H9 (cell line): ENCODE measurements around the gene TRHDE. TPM values are rescaled to one million over a fixed set of nuclear protein-coding genes. Genes with fewer than 3 reads are reported as not detected.

Experiments
- DNase-seq: peaks from one replicate; pipeline ENCODE4 v3.0.0-alpha.2; 2017
- H2AFZ ChIP-seq: one replicate; pipeline ENCODE4 v1.6.1; 2013; ENCODE audit warnings: mild to moderate bottlenecking, low read length, control low read depth, moderate library complexity
- H2AK5ac ChIP-seq: 2 replicates; pipeline ENCODE4 v1.6.1; 2013; ENCODE audit warnings: low read length, control low read depth, mixed read lengths; ENCODE audit not compliant: insufficient read length
- H2BK120ac ChIP-seq: one replicate; pipeline ENCODE4 v1.6.1; 2013; ENCODE audit warnings: low read depth, mild to moderate bottlenecking, low read length, control low read depth, inconsistent platforms; ENCODE audit not compliant: poor library complexity, severe bottlenecking
- H2BK12ac ChIP-seq: 2 replicates; pipeline ENCODE4 v1.6.1; 2013; ENCODE audit warnings: low read length, control low read depth, mixed read lengths, low read depth; ENCODE audit not compliant: insufficient read length
- H2BK15ac ChIP-seq: 2 replicates; pipeline ENCODE4 v1.6.1; 2013; ENCODE audit warnings: low read depth, low read length, control low read depth
- H2BK20ac ChIP-seq: one replicate; pipeline ENCODE4 v1.6.1; 2013; ENCODE audit warnings: low read depth, mild to moderate bottlenecking, low read length, control low read depth, inconsistent platforms; ENCODE audit not compliant: poor library complexity, severe bottlenecking
- H2BK5ac ChIP-seq: 2 replicates; pipeline ENCODE4 v1.6.1; 2013; ENCODE audit warnings: low read length, control low read depth, mixed read lengths; ENCODE audit not compliant: insufficient read length
- H3K14ac ChIP-seq: 2 replicates; pipeline ENCODE4 v1.6.1; 2013; ENCODE audit warnings: low read length, control low read depth; ENCODE audit not compliant: insufficient read depth
- H3K18ac ChIP-seq: 2 replicates; pipeline ENCODE4 v1.6.1; 2013; ENCODE audit warnings: low read depth, mild to moderate bottlenecking, mixed read lengths, low read length, control low read depth; ENCODE audit not compliant: insufficient read length
- H3K23ac ChIP-seq: 2 replicates; pipeline ENCODE4 v1.6.1; 2013; ENCODE audit warnings: low read length, control low read depth, mixed read lengths, low read depth; ENCODE audit not compliant: insufficient read length
- H3K23me2 ChIP-seq: 2 replicates; pipeline ENCODE4 v1.6.1; 2013; ENCODE audit warnings: low read depth, mild to moderate bottlenecking, mixed read lengths, low read length, control low read depth; ENCODE audit not compliant: insufficient read length, poor library complexity, severe bottlenecking
- H3K27ac ChIP-seq: 2 replicates; pipeline ENCODE4 v1.5.1; 2013; ENCODE audit warnings: low read length, control low read depth, mixed read lengths, low read depth; ENCODE audit not compliant: insufficient read length
- H3K27me3 ChIP-seq: 2 replicates; pipeline ENCODE4 v1.6.1; 2013; ENCODE audit warnings: low read length, control low read depth, inconsistent platforms; ENCODE audit not compliant: insufficient read depth
- H3K4ac ChIP-seq: 2 replicates; pipeline ENCODE4 v1.6.1; 2013; ENCODE audit warnings: low read depth, mild to moderate bottlenecking, control low read depth, inconsistent platforms, low read length, moderate library complexity
- H3K4me1 ChIP-seq: 2 replicates; pipeline ENCODE4 v1.6.1; 2013; ENCODE audit warnings: low read length, control low read depth, inconsistent platforms; ENCODE audit not compliant: insufficient read depth
- H3K4me2 ChIP-seq: 2 replicates; pipeline ENCODE4 v1.6.1; 2013; ENCODE audit warnings: low read length, control low read depth, mixed read lengths; ENCODE audit not compliant: insufficient read length, insufficient read depth
- H3K56ac ChIP-seq: 2 replicates; pipeline ENCODE4 v1.6.1; 2013; ENCODE audit warnings: low read depth, mild to moderate bottlenecking, mixed read lengths, low read length, control low read depth; ENCODE audit not compliant: insufficient read length
- H3K79me1 ChIP-seq: 2 replicates; pipeline ENCODE4 v1.6.1; 2013; ENCODE audit warnings: low read depth, mild to moderate bottlenecking, moderate library complexity, low read length, control low read depth, inconsistent platforms; ENCODE audit not compliant: insufficient read depth, poor library complexity, severe bottlenecking
- H3K79me2 ChIP-seq: 2 replicates; pipeline ENCODE4 v1.6.1; 2013; ENCODE audit warnings: low read length, control low read depth, inconsistent platforms; ENCODE audit not compliant: insufficient read depth
- H3K9ac ChIP-seq: 2 replicates; pipeline ENCODE4 v1.6.1; 2013; ENCODE audit warnings: low read length, control low read depth, mixed read lengths; ENCODE audit not compliant: insufficient read length; ENCODE audit errors: extremely low read depth
- H3K9me3 ChIP-seq: one replicate; pipeline ENCODE4 v1.6.1; 2013; ENCODE audit warnings: low read depth, low read length, inconsistent platforms; ENCODE audit not compliant: control insufficient read depth
- H3T11ph ChIP-seq: one replicate; pipeline ENCODE4 v1.6.1; 2013; ENCODE audit warnings: mild to moderate bottlenecking, low read length, control low read depth, inconsistent platforms
- H4K20me1 ChIP-seq: one replicate; pipeline ENCODE4 v1.6.1; 2013; ENCODE audit not compliant: control insufficient read depth, insufficient read length, insufficient read depth
- H4K5ac ChIP-seq: 2 replicates; pipeline ENCODE4 v1.6.1; 2013; ENCODE audit warnings: low read depth, mild to moderate bottlenecking, mixed read lengths, low read length, control low read depth; ENCODE audit not compliant: insufficient read length
- H4K8ac ChIP-seq: replicated peaks from 2 replicates; pipeline ENCODE4 v1.6.1; 2013; ENCODE audit warnings: low read length, control low read depth, mixed read lengths, low read depth; ENCODE audit not compliant: insufficient read length
- H4K91ac ChIP-seq: 2 replicates; pipeline ENCODE4 v1.6.1; 2013; ENCODE audit warnings: low read depth, mild to moderate bottlenecking, moderate library complexity, mixed read lengths, low read length, control low read depth; ENCODE audit not compliant: insufficient read length
- H3K27ac Mint-ChIP-seq, 3 experiments: 2 replicates in 2 of 3; 3 replicates in 1 of 3; pipeline ENCODE4 v1.8.0; 2020 to 2021; ENCODE audit warnings: mixed read lengths in 3 of 3, mild to moderate bottlenecking in 1 of 3, moderate library complexity in 1 of 3
- H3K27me3 Mint-ChIP-seq: 2 replicates; pipeline ENCODE4 v1.8.0; 2021; ENCODE audit warnings: low read depth, mild to moderate bottlenecking, moderate library complexity, mixed read lengths
- H3K36me3 Mint-ChIP-seq, 3 experiments: 2 replicates in 2 of 3; 3 replicates in 1 of 3; pipeline ENCODE4 v1.8.0; 2020 to 2021; ENCODE audit warnings: low read depth in 3 of 3, mixed read lengths in 3 of 3; ENCODE audit not compliant: insufficient read depth in 1 of 3
- H3K4me1 Mint-ChIP-seq, 2 experiments: 2 replicates each; pipeline ENCODE4 v1.8.0; 2020; ENCODE audit warnings: mixed read lengths in 2 of 2
- H3K4me3 Mint-ChIP-seq, 2 experiments: 2 replicates in 1 of 2; 3 replicates in 1 of 2; pipeline ENCODE4 v1.8.0; 2020 to 2021; ENCODE audit warnings: mild to moderate bottlenecking in 2 of 2, mixed read lengths in 2 of 2, moderate library complexity in 1 of 2
- H3K9me3 Mint-ChIP-seq, 2 experiments: 2 replicates in 1 of 2; 3 replicates in 1 of 2; pipeline ENCODE4 v1.8.0; 2020; ENCODE audit warnings: mild to moderate bottlenecking in 2 of 2, mixed read lengths in 2 of 2, moderate library complexity in 1 of 2
- WGBS: extraction: QIAGEN DNeasy Blood & Tissue Kit; methylation state at CpG from one replicate; pipeline ENCODE4 v1.1.7; 2013; ENCODE audit warnings: missing lambda C conversion rate, low lambda C conversion rate, mixed read lengths; ENCODE audit not compliant: insufficient read length; ENCODE audit errors: extremely low coverage; 5-methylcytosine and 5-hydroxymethylcytosine counted together
- total RNA-seq: library from RNA; stranded (reverse); gene quantifications from 2 replicates; pipeline ENCODE4 v1.2.1, GENCODE V29; 2021
- TF ChIP-seq, protein P1 (sequence below): fragments of 200-600 bp; sonication (generic); conservative IDR thresholded peaks from 3 replicates; pipeline ENCODE4 v1.8.0; 2021; ENCODE audit warnings: antibody characterized with exemption, mild to moderate bottlenecking

TRHDE gene
- total RNA-seq, 1 experiment from 2014 or later, result 1.0 TPM

- Histone ChIP-seq H3K23me2 (no peaks in the 10 kb centered on the region), H2AFZ (no peak overlapping the region), H4K91ac (no peak overlapping the region), H4K5ac (no peak overlapping the region), H2BK15ac (no peak overlapping the region), H3K79me1 (no peaks in the 10 kb centered on the region), H2BK5ac (no peak overlapping the region), H4K20me1 (no peaks in the 10 kb centered on the region), H2AK5ac (no peak overlapping the region), H3T11ph (no peak overlapping the region), H2BK20ac (no peak overlapping the region), H3K9me3 (no peaks in the 10 kb centered on the region), H3K4me2 (no peak overlapping the region), H3K23ac (no peak overlapping the region), H2BK120ac (no peak overlapping the region), H4K8ac (no peak overlapping the region), H3K4ac (no peak overlapping the region), H3K4me1 (no peaks in the 10 kb centered on the region), H3K27ac (no peak overlapping the region), H3K27me3 (no peaks in the 10 kb centered on the region), H3K79me2 (no peaks in the 10 kb centered on the region), H2BK12ac (no peak overlapping the region), H3K56ac (no peak overlapping the region), H3K9ac (no peak overlapping the region), H3K18ac (no peak overlapping the region), H3K14ac (no peak overlapping the region)
- H3K36me3 Mint-ChIP-seq, result no peaks in the 10 kb centered on the region; a peak in 1 of 7 replicates
- no CpG with 5 or more reads among the region's 1 CpG for WGBS
- no peaks in the 10 kb centered on the region; a peak in 1 of 5 replicates for H3K9me3 Mint-ChIP-seq
- H3K27ac Mint-ChIP-seq, result no peak overlapping the region
- TF ChIP-seq, protein P1, sequence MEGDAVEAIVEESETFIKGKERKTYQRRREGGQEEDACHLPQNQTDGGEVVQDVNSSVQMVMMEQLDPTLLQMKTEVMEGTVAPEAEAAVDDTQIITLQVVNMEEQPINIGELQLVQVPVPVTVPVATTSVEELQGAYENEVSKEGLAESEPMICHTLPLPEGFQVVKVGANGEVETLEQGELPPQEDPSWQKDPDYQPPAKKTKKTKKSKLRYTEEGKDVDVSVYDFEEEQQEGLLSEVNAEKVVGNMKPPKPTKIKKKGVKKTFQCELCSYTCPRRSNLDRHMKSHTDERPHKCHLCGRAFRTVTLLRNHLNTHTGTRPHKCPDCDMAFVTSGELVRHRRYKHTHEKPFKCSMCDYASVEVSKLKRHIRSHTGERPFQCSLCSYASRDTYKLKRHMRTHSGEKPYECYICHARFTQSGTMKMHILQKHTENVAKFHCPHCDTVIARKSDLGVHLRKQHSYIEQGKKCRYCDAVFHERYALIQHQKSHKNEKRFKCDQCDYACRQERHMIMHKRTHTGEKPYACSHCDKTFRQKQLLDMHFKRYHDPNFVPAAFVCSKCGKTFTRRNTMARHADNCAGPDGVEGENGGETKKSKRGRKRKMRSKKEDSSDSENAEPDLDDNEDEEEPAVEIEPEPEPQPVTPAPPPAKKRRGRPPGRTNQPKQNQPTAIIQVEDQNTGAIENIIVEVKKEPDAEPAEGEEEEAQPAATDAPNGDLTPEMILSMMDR, result no peak
- DNase-seq, result no peak
- H3K27me3 Mint-ChIP-seq, result no peaks in the 10 kb centered on the region
- H3K4me1 Mint-ChIP-seq, result peaks cover 5 to 7% of the 10 kb centered on the region in 2 experiments; a peak in 3 of 4 replicates
- H3K4me3 Mint-ChIP-seq, result no peak overlapping the region
Measured at GRCh38 chr12:72509891-72510290, 237.7 kb downstream of the TRHDE start.
